ENCODE measurements around the gene FREM2.

FREM2 gene

DNA sequence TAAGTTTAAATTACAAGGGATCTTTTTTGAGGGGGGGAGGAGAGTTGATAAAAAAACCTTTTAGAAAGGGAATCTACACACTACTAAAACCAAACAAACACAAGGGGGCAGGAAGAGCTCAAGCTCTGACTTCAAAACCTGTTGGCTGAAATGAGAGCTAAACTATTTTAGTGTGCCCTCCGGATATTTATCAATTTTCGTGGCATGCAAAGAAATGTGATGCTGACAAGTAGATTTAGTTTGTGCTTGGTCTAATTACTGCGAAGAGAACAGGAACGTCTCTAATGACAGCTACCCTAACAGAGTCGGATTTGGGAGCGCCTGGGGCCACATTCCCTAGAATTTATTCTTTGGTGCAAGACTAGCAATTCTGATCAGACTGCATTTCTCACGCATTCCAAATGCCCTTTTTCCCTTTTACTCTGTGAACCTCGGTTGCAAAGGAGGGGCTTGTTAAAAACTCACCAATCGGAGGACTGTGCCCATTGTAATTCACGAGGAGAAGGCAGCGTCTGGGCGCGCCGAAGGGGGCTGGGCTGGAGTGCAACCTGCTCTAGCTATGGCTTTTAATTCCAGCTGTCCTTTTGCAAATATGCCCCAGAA lies 802 bp upstream of the FREM2 start:
- DNase-seq (ENCODE audit: low read depth, low spot score), result no peak

DNA sequence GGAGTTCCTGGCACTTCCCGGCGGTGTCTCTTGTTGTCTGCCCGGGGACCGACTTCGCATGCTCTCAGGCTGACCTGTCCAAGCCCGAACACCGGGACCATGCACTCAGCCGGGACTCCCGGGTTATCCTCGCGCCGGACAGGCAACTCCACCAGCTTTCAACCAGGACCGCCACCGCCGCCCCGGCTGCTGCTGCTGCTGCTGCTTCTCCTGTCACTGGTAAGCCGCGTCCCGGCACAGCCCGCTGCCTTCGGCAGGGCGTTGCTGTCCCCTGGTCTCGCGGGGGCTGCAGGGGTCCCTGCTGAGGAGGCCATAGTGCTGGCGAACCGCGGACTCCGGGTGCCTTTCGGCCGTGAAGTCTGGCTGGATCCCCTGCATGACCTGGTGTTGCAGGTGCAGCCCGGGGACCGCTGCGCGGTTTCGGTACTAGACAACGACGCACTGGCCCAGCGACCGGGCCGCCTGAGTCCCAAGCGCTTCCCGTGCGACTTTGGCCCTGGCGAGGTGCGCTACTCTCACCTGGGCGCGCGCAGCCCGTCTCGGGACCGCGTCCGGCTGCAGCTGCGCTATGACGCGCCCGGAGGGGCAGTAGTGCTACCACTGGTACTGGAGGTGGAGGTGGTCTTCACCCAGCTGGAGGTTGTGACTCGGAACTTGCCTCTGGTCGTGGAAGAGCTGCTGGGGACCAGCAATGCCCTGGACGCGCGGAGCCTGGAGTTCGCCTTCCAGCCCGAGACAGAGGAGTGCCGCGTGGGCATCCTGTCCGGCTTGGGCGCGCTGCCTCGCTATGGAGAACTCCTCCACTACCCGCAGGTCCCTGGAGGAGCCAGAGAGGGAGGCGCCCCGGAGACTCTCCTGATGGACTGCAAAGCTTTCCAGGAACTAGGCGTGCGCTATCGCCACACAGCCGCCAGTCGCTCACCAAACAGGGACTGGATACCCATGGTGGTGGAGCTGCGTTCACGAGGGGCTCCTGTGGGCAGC lies 661 bp downstream of the FREM2 start:
- no peak for DNase-seq (ENCODE audit: low read depth, low spot score)

DNA sequence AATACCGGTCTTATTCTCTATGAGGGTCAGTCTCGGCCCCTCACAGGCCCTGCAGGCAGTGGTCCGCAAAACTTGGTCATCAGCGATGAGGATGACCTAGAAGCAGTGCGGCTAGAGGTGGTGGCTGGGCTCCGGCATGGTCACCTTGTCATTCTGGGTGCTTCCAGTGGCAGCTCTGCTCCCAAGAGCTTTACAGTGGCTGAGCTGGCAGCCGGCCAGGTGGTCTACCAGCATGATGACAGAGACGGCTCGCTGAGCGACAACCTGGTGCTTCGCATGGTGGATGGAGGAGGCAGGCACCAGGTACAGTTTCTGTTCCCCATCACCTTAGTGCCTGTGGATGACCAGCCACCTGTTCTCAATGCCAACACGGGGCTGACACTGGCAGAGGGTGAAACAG lies 1.8 kb downstream of the FREM2 start:
- DNase-seq (ENCODE audit: low read depth, low spot score), result no peak

- no peak for DNase-seq (ENCODE audit: low read depth, low spot score)
These were observed 3.4 kb downstream of the FREM2 start for GRCh38 chr13:38690231-38690630.

DNA sequence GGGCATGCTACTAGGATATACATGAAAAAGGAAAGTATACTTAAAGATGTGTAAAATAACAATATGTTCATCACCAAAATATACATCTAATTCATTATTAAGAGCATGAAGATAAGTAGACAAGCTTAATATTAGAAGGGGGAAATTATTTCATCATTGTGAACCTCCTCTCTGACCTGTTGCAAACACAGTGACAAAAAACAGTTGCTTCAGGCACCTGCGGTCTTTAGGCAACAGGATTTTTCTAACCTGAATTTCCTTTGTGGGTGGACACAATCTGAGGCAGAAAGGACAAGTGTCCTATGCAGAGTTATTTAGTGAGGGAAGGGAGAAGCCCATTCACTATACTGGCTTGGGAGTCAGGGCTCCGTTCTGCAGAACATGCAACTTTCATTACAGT lies 6.3 kb downstream of the FREM2 start:
- no peak for DNase-seq (ENCODE audit: low read depth, low spot score)

DNA sequence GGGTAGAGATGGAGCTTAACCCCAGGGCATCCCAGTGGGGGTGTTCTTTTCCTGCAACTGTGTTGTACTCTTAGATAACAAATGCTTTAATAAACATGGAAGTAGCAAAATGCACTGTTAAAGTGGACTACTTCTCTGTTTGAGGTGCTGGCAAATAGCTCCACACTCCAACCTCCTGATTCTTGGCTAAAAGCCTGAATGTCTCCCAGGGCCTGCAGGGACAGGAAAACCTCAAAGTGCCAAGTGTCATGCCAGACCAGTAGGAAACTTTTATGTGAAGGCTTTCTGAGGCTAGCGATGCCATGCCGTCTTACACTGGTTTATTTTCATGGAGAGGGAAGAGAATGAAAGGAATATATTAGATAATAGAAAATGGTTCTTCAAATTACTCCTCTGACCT lies 6.8 kb downstream of the FREM2 start:
- DNase-seq (ENCODE audit: low read depth, low spot score), result no peak

DNA sequence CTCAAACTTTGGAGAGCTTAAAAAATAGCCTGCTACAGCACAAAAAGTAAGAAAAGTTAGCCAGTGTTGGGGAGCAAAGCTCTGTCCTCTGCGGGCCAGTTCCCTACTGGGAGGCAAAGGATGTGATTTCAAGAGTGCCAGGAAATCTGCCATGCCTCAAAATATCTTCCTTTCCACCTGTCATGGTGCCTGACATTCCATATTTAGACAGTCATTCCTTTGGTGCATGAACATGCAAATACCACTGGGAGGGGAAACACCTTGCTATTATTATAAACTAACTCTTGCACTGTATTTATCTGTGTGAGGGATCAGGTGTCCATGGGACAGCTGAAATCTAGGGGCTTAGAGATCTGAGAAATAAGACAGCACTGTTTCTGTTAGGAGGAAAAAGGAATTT lies 10.3 kb downstream of the FREM2 start:
- DNase-seq (ENCODE audit: low read depth, low spot score), result no peak

DNA sequence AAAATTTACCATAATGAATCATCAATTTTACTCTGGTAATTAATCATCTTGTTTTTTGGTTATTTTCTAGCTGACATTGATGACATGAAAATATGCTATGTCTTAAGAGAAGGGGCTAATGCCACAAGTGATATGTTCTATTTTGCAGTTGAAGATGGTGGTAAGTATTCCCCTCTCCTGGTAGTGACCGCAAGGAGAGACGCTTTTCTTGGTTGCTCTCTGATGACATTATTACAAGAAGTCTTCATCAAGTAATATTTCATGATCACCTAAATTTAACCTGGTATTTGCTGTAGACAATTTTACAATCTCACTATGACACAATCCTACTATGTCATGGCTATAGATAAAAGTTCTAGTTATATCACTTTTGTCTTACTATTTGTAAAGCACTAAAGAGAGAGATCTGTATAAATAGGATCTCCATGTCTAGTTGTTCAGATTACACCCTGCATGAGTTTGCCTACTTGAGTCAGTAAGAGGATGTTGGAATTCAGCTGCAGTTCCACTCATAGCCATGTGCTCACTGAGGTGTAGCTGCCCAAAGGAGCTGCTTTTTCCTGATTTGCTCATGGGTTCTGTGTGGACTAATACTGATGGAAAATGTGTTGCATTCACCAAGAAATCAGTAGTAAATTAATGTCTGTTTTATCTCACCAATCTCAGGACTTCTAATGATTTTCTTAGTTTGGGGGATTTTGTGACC lies 10.9 kb downstream of the FREM2 start:
- no peak for DNase-seq (ENCODE audit: low read depth, low spot score)

- DNase-seq (ENCODE audit: low read depth, low spot score), result no peak
These were observed 13.2 kb downstream of the FREM2 start for GRCh38 chr13:38700051-38700450.

DNA sequence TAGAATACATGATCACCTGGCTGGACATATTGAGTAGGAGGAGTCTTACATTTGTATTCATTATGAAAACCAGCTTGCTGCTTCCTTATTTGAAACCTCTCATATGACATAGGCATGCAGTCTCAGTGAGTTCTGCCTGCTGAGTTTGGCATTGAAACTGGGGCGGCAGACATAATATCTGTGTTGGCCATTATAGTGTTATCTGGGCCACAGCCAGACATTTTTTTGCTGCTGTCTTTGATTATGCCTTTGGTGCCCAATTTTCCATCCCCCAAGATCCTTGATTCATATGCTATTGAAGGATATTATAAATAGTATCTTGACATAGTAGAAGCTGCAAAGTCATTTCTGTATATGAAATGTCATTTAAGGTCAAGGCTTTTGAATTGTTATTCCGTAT lies 15.8 kb downstream of the FREM2 start:
- DNase-seq (ENCODE audit: low read depth, low spot score), result no peak

GRCh38 chr13:38703255-38703654 lies 16.4 kb downstream of the FREM2 start:
- DNase-seq (ENCODE audit: low read depth, low spot score), result no peak

DNA sequence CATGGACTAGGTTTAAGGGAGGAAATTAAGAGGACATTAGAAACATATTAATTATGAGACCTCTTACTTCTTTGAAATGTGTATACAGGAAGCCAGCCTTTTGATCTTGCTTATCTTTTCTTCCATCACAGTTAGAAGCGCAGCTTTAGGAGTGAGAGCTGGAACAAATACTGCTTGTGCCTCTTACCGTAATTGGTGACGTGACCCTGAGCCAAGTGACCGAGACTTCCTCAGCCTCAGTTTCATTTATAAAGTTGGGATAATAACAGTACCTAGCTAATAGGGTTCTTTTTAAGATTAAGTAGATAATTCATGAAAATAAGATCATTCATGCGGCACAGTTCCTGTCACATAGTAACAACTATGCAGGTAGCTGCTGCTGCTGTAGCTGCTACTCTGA lies 18.5 kb downstream of the FREM2 start:
- no peak for DNase-seq (ENCODE audit: low read depth, low spot score)

- DNase-seq (ENCODE audit: low read depth, low spot score), result no peak
These were observed 20.6 kb downstream of the FREM2 start for GRCh38 chr13:38707460-38707859.

- no peak for DNase-seq (ENCODE audit: low read depth, low spot score)
These were observed 26.2 kb downstream of the FREM2 start for GRCh38 chr13:38713046-38713445.

DNA sequence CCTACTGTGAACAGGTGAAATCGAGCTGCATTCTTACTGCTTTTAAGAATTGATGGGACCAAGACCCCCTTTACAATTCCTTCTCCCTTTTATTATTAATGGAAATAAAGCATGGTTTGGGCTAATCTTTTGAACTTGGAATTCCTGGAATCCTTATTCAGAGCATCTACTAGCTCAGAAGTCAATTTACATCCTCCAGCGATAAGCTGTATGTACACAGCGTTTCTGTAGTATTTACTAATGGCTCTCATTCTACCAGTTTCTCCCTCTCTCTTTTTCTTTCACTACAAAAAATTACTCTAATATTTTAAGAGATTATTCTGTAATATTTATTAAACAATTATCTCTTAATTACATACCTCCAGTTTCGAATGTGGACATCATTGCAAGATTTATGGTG lies 31.5 kb downstream of the FREM2 start:
- DNase-seq (ENCODE audit: low read depth, low spot score), result no peak

DNA sequence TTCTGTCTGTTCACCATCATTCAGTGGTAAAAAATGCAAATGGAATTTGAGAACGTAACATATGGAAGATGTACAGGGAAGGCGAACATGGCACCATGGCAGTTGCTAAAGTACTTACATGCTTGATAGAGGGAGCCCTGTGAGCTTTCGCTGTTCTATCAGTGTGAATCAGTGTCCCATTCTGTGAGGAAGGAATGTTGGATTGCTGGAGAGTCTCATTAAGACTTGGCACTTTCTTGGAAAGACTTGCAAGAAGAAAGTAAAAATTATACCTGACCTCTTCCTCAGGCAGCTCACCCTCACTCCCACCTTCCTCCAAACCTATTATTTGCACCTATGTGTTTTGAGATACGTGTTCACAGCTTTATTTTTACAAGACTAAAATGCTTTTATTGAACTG lies 43.5 kb downstream of the FREM2 start:
- no peak for DNase-seq (ENCODE audit: low read depth, low spot score)

- no peak for DNase-seq (ENCODE audit: low read depth, low spot score)
These were observed 46.3 kb downstream of the FREM2 start for GRCh38 chr13:38733146-38733545.

GRCh38 chr13:38735665-38736440 lies 49.0 kb downstream of the FREM2 start:
- no peak for DNase-seq (ENCODE audit: low read depth, low spot score)

DNA sequence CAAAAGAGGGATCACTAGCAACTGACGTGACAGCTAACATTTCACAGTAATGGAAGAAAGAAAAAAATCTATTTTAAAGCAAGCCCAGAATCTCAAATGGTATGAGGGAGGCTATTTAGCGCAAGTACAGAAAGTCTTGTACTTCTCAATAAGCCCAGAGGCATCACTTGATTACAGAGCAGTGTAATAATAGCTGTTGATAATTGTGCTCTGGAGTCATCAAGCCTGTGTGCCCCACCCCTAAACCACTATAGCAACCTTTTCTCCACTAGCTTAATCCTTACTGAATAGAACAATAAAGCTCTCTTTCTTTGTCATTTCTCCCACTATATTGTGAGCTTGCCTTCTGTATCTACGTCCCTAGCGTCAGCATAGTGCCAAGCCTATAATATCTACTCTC lies 56.6 kb downstream of the FREM2 start:
- DNase-seq (ENCODE audit: low read depth, low spot score), result no peak

DNA sequence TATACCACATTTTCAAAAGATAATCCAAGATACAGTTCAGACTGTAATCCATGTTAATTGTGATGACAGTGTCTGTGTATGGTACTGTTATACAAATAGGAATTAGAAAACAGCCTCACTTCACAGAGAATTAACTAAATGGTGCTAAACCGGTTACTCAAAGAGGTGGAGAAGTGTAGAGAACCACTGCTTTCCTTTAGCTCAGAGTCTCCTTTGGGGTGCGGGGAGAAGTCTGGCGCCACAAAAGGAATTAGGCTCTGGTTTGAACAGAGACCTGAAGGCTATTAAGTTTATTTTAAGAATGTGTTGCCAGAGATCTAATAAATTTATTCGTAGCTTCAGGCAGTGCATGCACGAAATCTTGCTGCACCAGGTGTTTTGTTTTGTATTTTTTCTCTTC lies 65.8 kb downstream of the FREM2 start:
- DNase-seq (ENCODE audit: low read depth, low spot score), result no peak

DNA sequence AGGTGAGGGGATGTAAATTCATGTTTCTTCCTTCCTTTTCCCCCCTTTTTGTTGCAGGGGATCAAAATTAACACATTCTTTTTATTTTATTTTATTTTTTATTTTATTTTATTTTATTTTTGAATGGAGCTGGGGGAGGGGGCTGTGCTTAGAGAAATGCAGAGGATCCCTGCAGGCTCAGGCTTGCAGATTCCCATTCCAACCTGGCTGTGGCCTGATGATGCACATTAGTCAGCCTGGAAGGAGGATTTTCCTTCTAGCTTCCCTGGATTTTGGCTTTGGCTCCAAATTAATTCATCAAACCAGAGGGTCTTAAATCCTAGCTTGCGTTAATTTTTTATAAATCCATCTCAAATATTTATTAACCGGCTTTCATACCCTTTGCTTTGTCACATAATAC lies 67.0 kb downstream of the FREM2 start:
- DNase-seq (ENCODE audit: low read depth, low spot score), result no peak

DNA sequence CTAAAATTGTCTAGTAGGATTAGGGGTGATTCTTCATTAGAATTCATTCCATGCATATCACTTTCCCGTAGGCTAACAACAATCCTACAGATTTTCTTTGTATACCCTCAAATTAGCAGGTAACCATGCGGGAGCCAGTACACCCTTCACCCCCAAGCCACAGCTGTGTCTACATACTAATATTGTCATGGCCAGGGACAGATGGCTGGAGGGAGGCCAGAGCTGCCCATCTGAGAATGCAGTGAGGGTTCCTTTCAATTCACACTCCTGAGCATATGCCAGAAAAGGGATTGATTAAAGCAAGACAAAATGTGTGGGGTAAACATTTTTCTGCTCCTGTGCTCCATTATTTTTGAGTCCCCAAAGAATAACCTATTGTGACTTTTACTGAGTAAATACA lies 68.9 kb downstream of the FREM2 start:
- DNase-seq (ENCODE audit: low read depth, low spot score), result no peak

Data from smooth muscle cell of the brain vasculature (primary cell).